ENCODE data around the gene MYBPC1. TPM values are rescaled to one million over a fixed set of nuclear protein-coding genes. Genes with fewer than 3 reads are reported as not detected.
A peak's percentile ranks its signal among the peaks of the same experiment; 100 is the strongest.
"Not testable (repeated sequence)": the region's sequence is repeated elsewhere in the genome, so short reads cannot be mapped to it uniquely, and the experiment has no call there.

The MYBPC1 gene
- polyA plus RNA-seq, 3 donors from 2014 or later, result not detected

- H3K4me3 Mint-ChIP-seq, result no peak overlapping the region
- H3K4me1 Mint-ChIP-seq, result peaks cover 0 to 2% of the 10 kb centered on the region in 2 donors
- H3K27ac Mint-ChIP-seq, result no peak overlapping the region
- H3K9me3 Mint-ChIP-seq, result no peaks in the 10 kb centered on the region
- DNase-seq, result no peak
- no peaks in the 10 kb centered on the region for H3K36me3 Mint-ChIP-seq
- H3K27me3 Mint-ChIP-seq (ENCODE audit: low read depth in 3 of 3), result peaks cover 1 to 6% (median 5%) of the 10 kb centered on the region in 3 donors
These were observed 55.8 kb downstream of the MYBPC1 start for GRCh38 chr12:101650346-101651117.

DNA sequence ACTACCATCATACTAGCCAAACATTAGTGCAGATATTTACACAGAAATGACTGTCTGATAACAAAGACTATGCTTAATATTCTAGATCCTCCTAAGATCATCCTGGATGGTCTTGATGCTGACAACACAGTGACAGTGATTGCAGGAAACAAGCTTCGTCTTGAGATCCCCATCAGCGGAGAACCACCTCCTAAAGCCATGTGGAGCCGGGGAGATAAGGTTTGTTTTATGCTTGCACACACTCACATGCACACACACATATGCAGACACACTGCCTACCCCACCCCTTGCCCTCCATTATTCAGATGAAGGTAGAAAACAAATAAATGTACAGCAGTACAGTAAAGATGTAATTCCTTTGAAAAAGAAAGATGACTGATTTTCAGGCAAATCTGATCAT, 58.3 kb downstream of the MYBPC1 start:
- Mint-ChIP-seq H3K4me3 (no peak overlapping the region), H3K9me3 (no peaks in the 10 kb centered on the region), H3K27ac (no peak overlapping the region), H3K27me3 (ENCODE audit: low read depth in 3 of 3) (peaks cover 1 to 5% (median 3%) of the 10 kb centered on the region in 3 donors), H3K4me1 (no peaks in the 10 kb centered on the region), H3K36me3 (no peaks in the 10 kb centered on the region)
- no peak for DNase-seq

DNA sequence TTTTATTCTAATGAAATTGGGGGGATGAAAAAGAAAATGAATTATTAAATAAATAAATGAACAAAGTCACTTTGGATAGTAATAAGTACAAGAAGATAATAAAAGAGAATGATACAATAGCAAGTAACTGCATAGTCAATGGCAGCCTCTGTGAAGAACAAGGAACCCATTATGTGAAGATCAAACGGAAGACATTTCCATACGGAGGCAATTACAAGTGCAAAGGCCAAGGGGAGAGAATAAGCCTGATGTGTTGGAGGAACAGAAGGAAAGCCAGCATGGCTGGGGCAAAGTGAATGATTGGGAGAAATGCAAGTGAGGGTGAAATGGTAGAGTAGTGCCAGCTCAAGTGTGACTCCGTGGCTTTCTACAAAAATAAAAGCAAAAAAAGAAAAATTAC, 58.7 kb downstream of the MYBPC1 start:
- H3K4me3 Mint-ChIP-seq, result no peak overlapping the region
- no peaks in the 10 kb centered on the region for H3K36me3 Mint-ChIP-seq

GRCh38 chr12:101654442-101654841, 59.7 kb downstream of the MYBPC1 start:
- Mint-ChIP-seq H3K36me3 (no peaks in the 10 kb centered on the region), H3K9me3 (no peaks in the 10 kb centered on the region), H3K27ac (no peak overlapping the region), H3K4me3 (no peak overlapping the region), H3K27me3 (ENCODE audit: low read depth in 3 of 3) (peaks cover 1 to 5% (median 3%) of the 10 kb centered on the region in 3 donors), H3K4me1 (no peaks in the 10 kb centered on the region)
- DNase-seq, result no peak

More for the DNA sequence above, 58.7 kb downstream of the MYBPC1 start:
- peaks cover 1 to 5% (median 3%) of the 10 kb centered on the region in 3 donors for H3K27me3 Mint-ChIP-seq (ENCODE audit: low read depth in 3 of 3)
- no peak for DNase-seq
- no peaks in the 10 kb centered on the region for H3K4me1 Mint-ChIP-seq
- no peak overlapping the region for H3K27ac Mint-ChIP-seq
- H3K9me3 Mint-ChIP-seq, result no peaks in the 10 kb centered on the region

- Mint-ChIP-seq H3K27me3 (ENCODE audit: low read depth in 3 of 3) (peaks cover 2 to 6% (median 4%) of the 10 kb centered on the region in 3 donors), H3K36me3 (no peaks in the 10 kb centered on the region), H3K4me3 (no peak overlapping the region), H3K4me1 (no peaks in the 10 kb centered on the region), H3K9me3 (no peaks in the 10 kb centered on the region), H3K27ac (no peak overlapping the region)
- no peak for DNase-seq
These were observed 60.6 kb downstream of the MYBPC1 start for GRCh38 chr12:101655393-101655792.

DNA sequence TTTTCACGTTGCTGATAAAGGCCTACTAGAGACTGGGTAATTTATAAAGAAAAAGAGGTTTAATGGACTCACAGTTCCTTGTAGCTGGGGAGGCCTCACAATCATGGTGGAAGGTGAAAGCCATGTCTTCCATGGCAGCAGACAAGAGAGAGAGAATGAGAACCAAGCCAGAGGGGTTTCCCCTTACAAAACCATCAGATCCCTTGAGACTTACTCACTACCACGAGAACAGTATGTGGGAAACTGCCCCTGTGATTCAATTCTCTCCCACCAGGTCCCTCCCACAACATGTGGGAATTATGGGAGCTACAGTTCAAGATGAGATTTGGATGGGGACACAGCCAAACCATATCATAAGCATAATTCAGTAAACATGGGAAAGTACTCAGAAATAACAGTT, 65.9 kb downstream of the MYBPC1 start:
- H3K4me3 Mint-ChIP-seq, H3K4me1 Mint-ChIP-seq, H3K9me3 Mint-ChIP-seq, DNase-seq, H3K27ac Mint-ChIP-seq, H3K36me3 Mint-ChIP-seq: not testable (repeated sequence)
- peaks cover 2 to 11% (median 4%) of the 10 kb centered on the region in 3 donors for H3K27me3 Mint-ChIP-seq (ENCODE audit: low read depth in 3 of 3)

- no peak for DNase-seq
- H3K9me3 Mint-ChIP-seq, result no peaks in the 10 kb centered on the region
These were observed 68.5 kb downstream of the MYBPC1 start for GRCh38 chr12:101663298-101663697.

GRCh38 chr12:101664992-101665391, 70.2 kb downstream of the MYBPC1 start:
- Mint-ChIP-seq H3K27me3 (ENCODE audit: low read depth in 3 of 3) (peaks cover 2 to 13% (median 10%) of the 10 kb centered on the region in 3 donors), H3K4me1 (peaks cover 2% of the 10 kb centered on the region in 2 donors), H3K36me3 (no peaks in the 10 kb centered on the region), H3K9me3 (no peaks in the 10 kb centered on the region), H3K4me3 (no peak overlapping the region), H3K27ac (no peak overlapping the region)
- DNase-seq, result no peak

More at GRCh38 chr12:101663298-101663697, 68.5 kb downstream of the MYBPC1 start:
- peaks cover 2 to 13% (median 9%) of the 10 kb centered on the region in 3 donors for H3K27me3 Mint-ChIP-seq (ENCODE audit: low read depth in 3 of 3)
- no peaks in the 10 kb centered on the region for H3K4me1 Mint-ChIP-seq
- no peaks in the 10 kb centered on the region for H3K36me3 Mint-ChIP-seq
- H3K27ac Mint-ChIP-seq, result no peak overlapping the region
- no peak overlapping the region for H3K4me3 Mint-ChIP-seq

- Mint-ChIP-seq H3K4me1 (peaks cover 10 to 14% of the 10 kb centered on the region in 2 donors), H3K36me3 (no peaks in the 10 kb centered on the region), H3K9me3 (no peaks in the 10 kb centered on the region), H3K4me3 (no peak overlapping the region), H3K27me3 (ENCODE audit: low read depth in 3 of 3) (peaks cover 2 to 16% (median 7%) of the 10 kb centered on the region in 3 donors), H3K27ac (no peak overlapping the region)
- DNase-seq, result no peak
These were observed 71.4 kb downstream of the MYBPC1 start for GRCh38 chr12:101666052-101666728.

DNA sequence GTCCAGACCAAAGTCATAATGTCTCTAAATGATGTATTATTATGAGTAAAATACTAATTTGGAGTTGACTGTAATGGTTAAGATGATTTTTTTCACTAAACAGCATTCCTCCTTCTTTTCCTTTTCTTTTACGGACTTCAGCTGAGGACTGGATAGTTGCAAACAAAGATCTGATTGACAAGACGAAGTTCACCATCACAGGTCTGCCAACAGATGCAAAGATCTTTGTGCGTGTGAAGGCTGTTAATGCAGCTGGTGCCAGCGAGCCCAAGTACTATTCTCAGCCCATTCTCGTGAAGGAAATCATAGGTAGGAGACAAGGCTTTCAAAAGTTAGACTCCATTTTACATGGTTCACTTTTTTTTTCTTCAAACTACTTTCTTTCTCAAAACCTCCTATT, 72.8 kb downstream of the MYBPC1 start:
- H3K27me3 Mint-ChIP-seq (ENCODE audit: low read depth in 3 of 3), result peaks cover 5 to 17% (median 7%) of the 10 kb centered on the region in 3 donors
- no peaks in the 10 kb centered on the region for H3K9me3 Mint-ChIP-seq
- H3K27ac Mint-ChIP-seq, result no peak overlapping the region
- H3K4me1 Mint-ChIP-seq, result peaks cover 23 to 27% of the 10 kb centered on the region in 2 donors
- no peak for DNase-seq
- no peak overlapping the region for H3K4me3 Mint-ChIP-seq
- no peaks in the 10 kb centered on the region for H3K36me3 Mint-ChIP-seq

GRCh38 chr12:101670007-101670671, 75.4 kb downstream of the MYBPC1 start:
- peaks cover 23 to 27% of the 10 kb centered on the region in 2 donors for H3K4me1 Mint-ChIP-seq
- peak overlapping the region in 2 of 5 donors; percentile 28 to 29 for H3K4me3 Mint-ChIP-seq
- peak overlapping the region in 2 of 6 donors; percentile 14 to 25 for H3K27ac Mint-ChIP-seq
- H3K27me3 Mint-ChIP-seq (ENCODE audit: low read depth in 3 of 3), result peaks cover 5 to 15% (median 10%) of the 10 kb centered on the region in 3 donors
- no peaks in the 10 kb centered on the region for H3K9me3 Mint-ChIP-seq
- DNase-seq, result peak; percentile 37 to 54 (median 53)
- H3K36me3 Mint-ChIP-seq, result no peaks in the 10 kb centered on the region

DNA sequence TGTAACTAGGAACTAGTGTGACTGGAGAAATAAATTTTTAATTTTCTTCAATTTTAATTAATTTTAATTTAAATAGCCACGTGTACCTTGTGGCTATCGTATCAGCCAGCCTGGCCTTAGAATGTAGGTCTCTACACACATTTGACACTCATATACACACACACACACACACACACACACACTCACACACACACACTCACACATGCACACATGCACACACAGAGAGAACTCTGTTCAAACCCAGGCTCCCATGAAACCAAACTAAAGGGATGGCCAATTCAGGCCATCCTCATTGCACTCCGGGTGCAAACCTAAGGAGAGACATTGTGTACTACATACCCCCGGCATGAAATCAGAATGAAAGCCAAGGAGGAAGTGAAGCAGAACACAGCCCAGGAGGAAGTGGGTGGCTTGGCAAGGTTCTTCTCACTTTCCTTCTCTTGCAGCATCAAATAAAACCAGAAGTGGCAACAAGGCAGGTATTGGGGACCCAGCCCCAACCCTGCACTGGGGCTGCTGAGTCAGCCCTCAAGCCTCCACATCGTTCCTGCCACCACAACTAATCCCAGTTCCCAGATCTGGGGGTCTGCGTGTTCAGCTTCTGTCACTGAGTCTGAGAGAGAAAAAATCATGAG, 76.5 kb downstream of the MYBPC1 start:
- H3K36me3 Mint-ChIP-seq, result no peaks in the 10 kb centered on the region
- H3K4me1 Mint-ChIP-seq, result peaks cover 23 to 27% of the 10 kb centered on the region in 2 donors
- peak overlapping the region in 5 of 6 donors; percentile 17 to 83 (median 63) for H3K27ac Mint-ChIP-seq
- peaks cover 3 to 15% (median 5%) of the 10 kb centered on the region in 3 donors for H3K27me3 Mint-ChIP-seq (ENCODE audit: low read depth in 3 of 3)
- DNase-seq, result peak; percentile 30 to 49 (median 47)
- H3K9me3 Mint-ChIP-seq, result no peaks in the 10 kb centered on the region
- H3K4me3 Mint-ChIP-seq, result peak overlapping the region; percentile 57 to 76 (median 73)

GRCh38 chr12:101671833-101672232, 77.1 kb downstream of the MYBPC1 start:
- Mint-ChIP-seq H3K27ac (peak overlapping the region in 4 of 6 donors; percentile 17 to 64 (median 50)), H3K4me1 (peaks cover 23 to 27% of the 10 kb centered on the region in 2 donors), H3K9me3 (no peaks in the 10 kb centered on the region), H3K27me3 (ENCODE audit: low read depth in 3 of 3) (peaks cover 3 to 12% (median 5%) of the 10 kb centered on the region in 3 donors), H3K36me3 (no peaks in the 10 kb centered on the region), H3K4me3 (peak overlapping the region; percentile 57 to 76 (median 73))
- DNase-seq, result no peak
